Vagina (tissue), 2 donors: ENCODE measurements around the gene USP7.

Source experiments
- CTCF ChIP-seq, 3 experiments: fragments of 450-650 bp in 2 of 3; fragments of 200-600 bp in 1 of 3; sonication (generic) in 1 of 3; IDR thresholded peaks; one replicate each; pipeline ENCODE4 v1.5.1; 2017 to 2019; ENCODE audit warnings: antibody characterized with exemption in 3 of 3, mild to moderate bottlenecking in 2 of 3, moderate library complexity in 2 of 3
- POLR2A ChIP-seq, 2 donors: fragments of 450-650 bp; IDR thresholded peaks; one replicate each; pipeline ENCODE4 v1.6.1; 2017; ENCODE audit warnings: antibody characterized with exemption in 2 of 2, mild to moderate bottlenecking in 2 of 2, moderate library complexity in 2 of 2
- POLR2AphosphoS5 ChIP-seq, 2 donors: sonication (generic); formaldehyde crosslinking; IDR thresholded peaks; one replicate each; pipeline ENCODE4 v1.9.0; 2017; ENCODE audit warnings: antibody characterized with exemption in 2 of 2, mild to moderate bottlenecking in 2 of 2, low read depth in 1 of 2; ENCODE audit not compliant: insufficient read depth in 1 of 2

- TF ChIP-seq CTCF (IDR thresholded peaks at IDR 0.05) (no peak), POLR2AphosphoS5 (IDR thresholded peaks at IDR 0.05; ENCODE audit: insufficient read depth in 1 of 2, low read depth in 1 of 2) (no peak), POLR2A (IDR thresholded peaks at IDR 0.05) (no peak)
Measured at GRCh38 chr16:8863594-8864424, 99.9 kb downstream of the USP7 start.
